Neural cell (in vitro differentiated cells): ENCODE results near the gene MBD6. TPM values are rescaled to one million over a fixed set of nuclear protein-coding genes. Genes with fewer than 3 reads are reported as not detected.
"Not testable (repeated sequence)": the region's sequence is repeated elsewhere in the genome, so short reads cannot be mapped to it uniquely, and the experiment has no call there.

Experiments
- H2AFZ ChIP-seq: fragments of 200-600, 300-800 bp; sonication (generic), shearing (Covaris generic); 2 replicates; pipeline ENCODE4 v1.6.0; 2014; ENCODE audit warnings: low read depth, mild to moderate bottlenecking, antibody characterized with exemption, low read length, moderate library complexity
- H3F3A ChIP-seq: fragments of 200-600 bp; shearing (Covaris generic); 2 replicates; pipeline ENCODE4 v1.6.1; 2016; ENCODE audit warnings: mild to moderate bottlenecking, moderate library complexity, mixed read lengths, antibody characterized with exemption, low read length; ENCODE audit not compliant: insufficient read depth, poor library complexity, severe bottlenecking
- H3K27ac ChIP-seq: fragments of 200-600, 300-800 bp; sonication (generic), shearing (Covaris generic); 2 replicates; pipeline ENCODE4 v1.5.1; 2014; ENCODE audit warnings: mild to moderate bottlenecking, low read length, moderate library complexity
- H3K27me3 ChIP-seq: fragments of 300-800, 200-600 bp; sonication (generic), shearing (Covaris generic); 2 replicates; pipeline ENCODE4 v1.6.0; 2014; ENCODE audit warnings: mild to moderate bottlenecking, low read depth, low read length, moderate library complexity; ENCODE audit not compliant: insufficient read depth
- H3K36me3 ChIP-seq: fragments of 300-800, 200-600 bp; sonication (generic), shearing (Covaris generic); 2 replicates; pipeline ENCODE4 v1.5.1; 2014; ENCODE audit warnings: mild to moderate bottlenecking, antibody characterized with exemption, low read length, moderate library complexity; ENCODE audit not compliant: insufficient read depth
- H3K4me2 ChIP-seq: fragments of 300-800, 200-600 bp; sonication (generic), shearing (Covaris generic); 2 replicates; pipeline ENCODE4 v1.6.0; 2014; ENCODE audit warnings: mild to moderate bottlenecking, low read length
- H3K4me3 ChIP-seq: fragments of 300-800, 200-600 bp; sonication (generic), shearing (Covaris generic); 2 replicates; pipeline ENCODE4 v1.5.1; 2014; ENCODE audit warnings: mild to moderate bottlenecking, low read length, moderate library complexity
- H3K79me2 ChIP-seq: fragments of 200-600 bp; shearing (Covaris generic); replicated peaks from 2 replicates; pipeline ENCODE4 v1.6.0; 2014; ENCODE audit warnings: mild to moderate bottlenecking, low read length, moderate library complexity; ENCODE audit not compliant: insufficient read depth
- H3K9ac ChIP-seq: fragments of 300-800, 200-600 bp; sonication (generic), shearing (Covaris generic); 2 replicates; pipeline ENCODE4 v1.6.1; 2016; ENCODE audit warnings: mild to moderate bottlenecking, low read length, mixed read lengths
- H3K9me2 ChIP-seq: fragments of 200-600 bp; shearing (Covaris generic); 2 replicates; pipeline ENCODE4 v1.6.1; 2016; ENCODE audit warnings: mild to moderate bottlenecking, low read length, mixed read lengths; ENCODE audit not compliant: insufficient read depth
- H3K9me3 ChIP-seq: fragments of 200-600, 300-800 bp; sonication (generic), shearing (Covaris generic); 2 replicates; pipeline ENCODE4 v1.6.1; 2016; ENCODE audit warnings: mild to moderate bottlenecking, mixed run types, low read length, moderate library complexity, mixed read lengths
- H4K20me1 ChIP-seq: fragments of 200-600 bp; shearing (Covaris generic); 2 replicates; pipeline ENCODE4 v1.6.1; 2016; ENCODE audit warnings: mild to moderate bottlenecking, mixed run types; ENCODE audit not compliant: insufficient read depth
- CTCF ChIP-seq: fragments of 450-650 bp; IDR thresholded peaks from 2 replicates; pipeline ENCODE4 v1.5.1; 2014; ENCODE audit warnings: antibody characterized with exemption, mild to moderate bottlenecking, moderate library complexity; ENCODE audit not compliant: poor library complexity, severe bottlenecking
- EP300 ChIP-seq: fragments of 450-650 bp; conservative IDR thresholded peaks from 2 replicates; pipeline ENCODE4 v1.6.1; 2014; ENCODE audit warnings: antibody characterized with exemption, mild to moderate bottlenecking, moderate library complexity; ENCODE audit not compliant: poor library complexity, severe bottlenecking
- EZH2 ChIP-seq: fragments of 200-600, 300-800 bp; shearing (Covaris generic), sonication (generic); IDR thresholded peaks from 2 replicates; pipeline ENCODE4 v1.6.1; 2014; ENCODE audit warnings: antibody characterized with exemption, low read length, borderline replicate concordance, mild to moderate bottlenecking; ENCODE audit not compliant: insufficient read depth, poor library complexity, severe bottlenecking
- MXI1 ChIP-seq: fragments of 450-650 bp; conservative IDR thresholded peaks from 2 replicates; pipeline ENCODE4 v1.6.1; 2014; ENCODE audit warnings: antibody characterized with exemption, mild to moderate bottlenecking; ENCODE audit not compliant: poor library complexity, severe bottlenecking
- POLR2AphosphoS5 ChIP-seq: IDR thresholded peaks from 2 replicates; pipeline ENCODE4 v1.6.1; 2012
- RAD21 ChIP-seq: fragments of 450-650 bp; conservative IDR thresholded peaks from 2 replicates; pipeline ENCODE4 v1.6.1; 2014; ENCODE audit warnings: antibody characterized with exemption, mild to moderate bottlenecking, moderate library complexity
- REST ChIP-seq: IDR thresholded peaks from 2 replicates; pipeline ENCODE4 v1.6.1; 2012; ENCODE audit warnings: borderline replicate concordance
- SMC3 ChIP-seq: fragments of 450-650 bp; conservative IDR thresholded peaks from 2 replicates; pipeline ENCODE4 v1.6.1; 2014; ENCODE audit warnings: antibody characterized with exemption, mild to moderate bottlenecking, moderate library complexity; ENCODE audit not compliant: poor library complexity
- TAF1 ChIP-seq: IDR thresholded peaks from 2 replicates; pipeline ENCODE4 v1.6.1; 2012; ENCODE audit warnings: low read depth
- polyA plus RNA-seq: library from polyadenylated mRNA; depleted of rRNA; stranded (reverse); fragments of >200 nt; gene quantifications from 2 replicates; pipeline ENCODE4 v1.2.3, GENCODE V29; 2014

The MBD6 gene
- polyA plus RNA-seq, 1 donor from 2014 or later = 2.1 TPM

GRCh38 chr12:57513266-57513665, 9.4 kb upstream of the MBD6 start:
- Histone ChIP-seq H3K4me2 (no peak overlapping the region), H3K36me3 (peaks cover 7% of the 10 kb centered on the region), H3K4me3 (no peak overlapping the region), H3K27ac (no peak overlapping the region), H3F3A (no peaks in the 10 kb centered on the region), H3K9me3 (no peaks in the 10 kb centered on the region), H3K9ac (no peak overlapping the region), H3K79me2 (peaks cover 4% of the 10 kb centered on the region), H3K9me2 (no peaks in the 10 kb centered on the region), H2AFZ (no peak overlapping the region), H4K20me1 (no peaks in the 10 kb centered on the region), H3K27me3 (no peaks in the 10 kb centered on the region)
- TF ChIP-seq CTCF = no peak
- no peak for TF ChIP-seq MXI1
- no peak for TF ChIP-seq RAD21
- TF ChIP-seq TAF1 = no peak
- TF ChIP-seq EP300 = no peak
- TF ChIP-seq POLR2AphosphoS5 = no peak
- no peak for TF ChIP-seq EZH2
- TF ChIP-seq SMC3 = no peak
- TF ChIP-seq REST = no peak

- not testable (repeated sequence) for H3K36me3 ChIP-seq, H4K20me1 ChIP-seq, H3F3A ChIP-seq, H3K4me3 ChIP-seq, H3K27me3 ChIP-seq, H3K27ac ChIP-seq, H2AFZ ChIP-seq, H3K4me2 ChIP-seq, H3K9ac ChIP-seq, H3K9me2 ChIP-seq, H3K79me2 ChIP-seq, H3K9me3 ChIP-seq
Measured at GRCh38 chr12:57513677-57514076, 8.9 kb upstream of the MBD6 start.

- not testable (repeated sequence) for H3F3A ChIP-seq, H2AFZ ChIP-seq, H3K9ac ChIP-seq, H3K9me2 ChIP-seq, H3K27me3 ChIP-seq, H3K4me2 ChIP-seq, H3K36me3 ChIP-seq, H3K4me3 ChIP-seq, H3K9me3 ChIP-seq, H4K20me1 ChIP-seq, H3K27ac ChIP-seq
- peaks cover 13% of the 10 kb centered on the region for H3K79me2 ChIP-seq
Measured at GRCh38 chr12:57514246-57514645, 8.4 kb upstream of the MBD6 start.
